CD14-positive monocyte (primary cell): Measurements from ENCODE around the gene PITPNC1. TPM values are rescaled to one million over a fixed set of nuclear protein-coding genes. Genes with fewer than 3 reads are reported as not detected.
"Not testable (repeated sequence)": the region's sequence is repeated elsewhere in the genome, so short reads cannot be mapped to it uniquely, and the experiment has no call there.

Experiments
- DNase-seq, 3 donors: peaks; one replicate each; pipeline ENCODE4 v3.0.0-alpha.2; 2011 to 2022
- H2AFZ ChIP-seq: 2 replicates; pipeline ENCODE4 v1.6.0; 2012; ENCODE audit warnings: mild to moderate bottlenecking, low read depth, low read length, inconsistent platforms; ENCODE audit not compliant: insufficient read depth, poor library complexity, severe bottlenecking
- H3K27ac ChIP-seq, 2 donors: 1 replicate in 1 of 2; 2 replicates in 1 of 2; pipeline ENCODE4 v1.5.1; 2012 to 2013; ENCODE audit warnings: low read length in 2 of 2, control low read depth in 1 of 2, inconsistent platforms in 1 of 2, low read depth in 1 of 2, mild to moderate bottlenecking in 1 of 2
- H3K27me3 ChIP-seq, 2 donors: one replicate each; pipeline versions ENCODE4 v1.6.0 to v1.6.1; 2011 to 2013; ENCODE audit warnings: low read length in 2 of 2; ENCODE audit not compliant: control insufficient read depth in 2 of 2, insufficient read depth in 2 of 2
- H3K36me3 ChIP-seq, 2 donors: replicated peaks in 1 of 2; 1 replicate in 1 of 2; 2 replicates in 1 of 2; pipeline versions ENCODE4 v1.5.1 to v1.6.1; 2012 to 2013; ENCODE audit warnings: low read length in 2 of 2, control low read depth in 1 of 2, inconsistent platforms in 1 of 2, mild to moderate bottlenecking in 1 of 2; ENCODE audit not compliant: insufficient read depth in 2 of 2, control insufficient read depth in 1 of 2
- H3K4me1 ChIP-seq, 2 donors: 1 replicate in 1 of 2; 2 replicates in 1 of 2; pipeline versions ENCODE4 v1.5.1 to v1.6.1; 2012 to 2013; ENCODE audit warnings: low read length in 2 of 2, control low read depth in 1 of 2, inconsistent platforms in 1 of 2, mild to moderate bottlenecking in 1 of 2, moderate library complexity in 1 of 2; ENCODE audit not compliant: insufficient read depth in 2 of 2, control insufficient read depth in 1 of 2
- H3K4me2 ChIP-seq: replicated peaks from 2 replicates; pipeline ENCODE3; 2012; ENCODE audit warnings: low read length, moderate library complexity, mild to moderate bottlenecking; ENCODE audit not compliant: poor library complexity, severe bottlenecking; ENCODE audit errors: extremely low read depth
- H3K4me3 ChIP-seq, 3 experiments: fragments of 200-600 bp in 1 of 3; sonication (generic) in 1 of 3; replicated peaks in 1 of 3; 1 replicate in 2 of 3; 2 replicates in 1 of 3; pipeline ENCODE4 v1.5.1; 2011 to 2013; ENCODE audit warnings: low read length in 3 of 3, mild to moderate bottlenecking in 3 of 3, control low read depth in 2 of 3, low read depth in 2 of 3, inconsistent platforms in 1 of 3, moderate library complexity in 1 of 3
- H3K79me2 ChIP-seq: 2 replicates; pipeline ENCODE4 v1.6.0; 2012; ENCODE audit warnings: mild to moderate bottlenecking, control low read depth, inconsistent platforms, low read length, moderate library complexity; ENCODE audit not compliant: insufficient read depth
- H3K9ac ChIP-seq: 2 replicates; pipeline ENCODE4 v1.6.0; 2017; ENCODE audit warnings: low read length, mild to moderate bottlenecking; ENCODE audit not compliant: insufficient read depth, poor library complexity, severe bottlenecking
- H3K9me3 ChIP-seq, 2 donors: replicated peaks in 1 of 2; 1 replicate in 1 of 2; 2 replicates in 1 of 2; pipeline versions ENCODE4 v1.5.1 to v1.6.1; 2012 to 2013; ENCODE audit warnings: low read length in 2 of 2, control low read depth in 1 of 2; ENCODE audit not compliant: control insufficient read depth in 1 of 2, insufficient read depth in 1 of 2
- H4K20me1 ChIP-seq: 2 replicates; pipeline ENCODE4 v1.6.0; 2012; ENCODE audit warnings: mild to moderate bottlenecking, low read length, control low read depth, moderate library complexity; ENCODE audit not compliant: insufficient read depth
- H3K27ac Mint-ChIP-seq, 7 donors: one replicate each; pipeline ENCODE4 v1.8.0; 2020; ENCODE audit warnings: mild to moderate bottlenecking in 7 of 7, mixed read lengths in 7 of 7, moderate library complexity in 6 of 7, inconsistent platforms in 2 of 7
- H3K27me3 Mint-ChIP-seq, 3 donors: one replicate each; pipeline ENCODE4 v1.8.0; 2021 to 2022; ENCODE audit warnings: low read depth in 3 of 3, mild to moderate bottlenecking in 3 of 3, mixed read lengths in 3 of 3, moderate library complexity in 3 of 3, inconsistent platforms in 1 of 3
- H3K36me3 Mint-ChIP-seq, 2 donors: one replicate each; pipeline ENCODE4 v1.8.0; 2020; ENCODE audit warnings: mixed read lengths in 2 of 2, inconsistent platforms in 1 of 2, mild to moderate bottlenecking in 1 of 2
- H3K4me1 Mint-ChIP-seq: one replicate; pipeline ENCODE4 v1.8.0; 2020; ENCODE audit warnings: mild to moderate bottlenecking, mixed read lengths
- H3K4me3 Mint-ChIP-seq, 2 donors: one replicate each; pipeline ENCODE4 v1.8.0; 2020; ENCODE audit warnings: mild to moderate bottlenecking in 2 of 2, mixed read lengths in 2 of 2, moderate library complexity in 1 of 2
- H3K9me3 Mint-ChIP-seq, 7 donors: one replicate each; pipeline ENCODE4 v1.8.0; 2020 to 2022; ENCODE audit warnings: mixed read lengths in 7 of 7, mild to moderate bottlenecking in 6 of 7, moderate library complexity in 6 of 7, inconsistent platforms in 2 of 7
- CTCF ChIP-seq: fragments of 200-600 bp; IDR thresholded peaks from one replicate; pipeline ENCODE4 v1.8.0; 2022; ENCODE audit warnings: antibody characterized with exemption, mild to moderate bottlenecking
- WGBS: methylation state at CpG from one replicate; pipeline ENCODE4 v1.1.5; 2013; ENCODE audit warnings: missing lambda C conversion rate; ENCODE audit not compliant: insufficient coverage; 5-methylcytosine and 5-hydroxymethylcytosine counted together
- intact Hi-C, 2 donors: fragments of 100-400 bp; cut with micrococcal nuclease; formaldehyde crosslinking; loops; one replicate each; pipeline versions ENCODE4 v1.15.0 to v1.15.1; 2023
- polyA plus RNA-seq, 3 donors: library from polyadenylated mRNA; depleted of rRNA in 1 of 3; unstranded in 2 of 3; stranded (reverse) in 1 of 3; fragments of 300-500 nt in 2 of 3; fragments of >200 nt in 1 of 3; fragmentation: Illumina TruSeq in 2 of 3; gene quantifications; 1 replicate in 2 of 3; 2 replicates in 1 of 3; pipeline ENCODE4 v1.2.3, GENCODE V29; 2012 to 2021

Gene PITPNC1
- polyA plus RNA-seq, 3 donors, result 18.5 to 31.0 (median 21.7) TPM

GRCh38 chr17:67514998-67515397 lies 137.9 kb downstream of the PITPNC1 start:
- Mint-ChIP-seq H3K36me3 (peaks cover 0 to 2% of the 10 kb centered on the region in 2 donors), H3K9me3 (peaks cover 0 to 6% (median 0%) of the 10 kb centered on the region in 7 donors), H3K27me3 (peaks cover 0 to 3% (median 1%) of the 10 kb centered on the region in 3 donors), H3K4me3 (no peak overlapping the region), H3K27ac (no peak overlapping the region), H3K4me1 (peaks cover 36% of the 10 kb centered on the region)
- no peaks in the 10 kb centered on the region for H3K36me3 ChIP-seq
- no peak for TF ChIP-seq CTCF
- intact Hi-C loops, result no loop called here
- H3K27me3 ChIP-seq, result no peaks in the 10 kb centered on the region
- DNase-seq, result no peak
- no CpG with 5 or more reads among the region's 4 CpGs for WGBS
- no peak overlapping the region for H3K9ac ChIP-seq
- no peak overlapping the region for H3K4me2 ChIP-seq
- no peak overlapping the region for H2AFZ ChIP-seq
- H3K9me3 ChIP-seq, result no peaks in the 10 kb centered on the region
- peaks cover 45% of the 10 kb centered on the region for H4K20me1 ChIP-seq
- no peak overlapping the region for H3K27ac ChIP-seq
- H3K4me1 ChIP-seq, result peaks cover 27 to 32% of the 10 kb centered on the region in 2 donors
- no peak overlapping the region for H3K4me3 ChIP-seq
- peaks cover 3% of the 10 kb centered on the region for H3K79me2 ChIP-seq

- Histone ChIP-seq H3K79me2 (peaks cover 3% of the 10 kb centered on the region), H3K4me2 (no peak overlapping the region), H3K9ac (no peak overlapping the region), H3K27ac (no peak overlapping the region), H2AFZ (no peak overlapping the region), H4K20me1 (peaks cover 45% of the 10 kb centered on the region), H3K9me3 (no peaks in the 10 kb centered on the region), H3K4me3 (no peak overlapping the region), H3K27me3 (no peaks in the 10 kb centered on the region), H3K36me3 (no peaks in the 10 kb centered on the region), H3K4me1 (peaks cover 27 to 32% of the 10 kb centered on the region in 2 donors)
- Mint-ChIP-seq H3K27me3 (peaks cover 0 to 3% (median 1%) of the 10 kb centered on the region in 3 donors), H3K27ac (peak overlapping the region in 1 of 7 donors; percentile 57), H3K4me1 (peaks cover 36% of the 10 kb centered on the region), H3K4me3 (no peak overlapping the region), H3K9me3 (peaks cover 0 to 6% (median 0%) of the 10 kb centered on the region in 7 donors), H3K36me3 (peaks cover 0 to 2% of the 10 kb centered on the region in 2 donors)
- WGBS, result 100% methylated on average over 2 of the region's 10 CpGs
- no peak for DNase-seq
- intact Hi-C loops, result no loop called here
- no peak for TF ChIP-seq CTCF
Observed at GRCh38 chr17:67515490-67516083, 138.5 kb downstream of the PITPNC1 start.

DNA sequence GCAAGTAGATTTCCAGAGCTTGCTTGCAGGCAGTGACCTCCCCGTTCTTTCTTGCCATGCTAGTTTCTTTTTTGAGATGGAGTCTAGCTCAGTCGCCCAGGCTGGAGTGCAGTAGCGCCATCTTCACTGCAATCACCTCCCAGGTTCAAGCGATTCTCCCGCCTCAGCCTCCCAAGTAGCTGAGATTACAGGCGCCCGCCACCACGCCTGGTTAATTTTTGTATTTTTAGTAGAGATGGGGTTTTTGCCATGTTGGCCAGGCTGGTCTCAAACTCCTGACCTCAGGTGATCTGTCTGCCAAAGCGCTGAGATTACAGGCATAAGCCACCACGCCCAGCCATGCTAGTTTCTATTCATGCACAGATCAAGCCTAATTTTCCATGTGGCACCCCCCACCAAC lies 139.5 kb downstream of the PITPNC1 start:
- Histone ChIP-seq H4K20me1 (peaks cover 50% of the 10 kb centered on the region), H3K4me1 (peaks cover 27 to 32% of the 10 kb centered on the region in 2 donors)
- H3K4me3 ChIP-seq, H3K9ac ChIP-seq, H3K27me3 Mint-ChIP-seq, H3K27ac ChIP-seq, H2AFZ ChIP-seq, DNase-seq, H3K27ac Mint-ChIP-seq, H3K36me3 ChIP-seq, H3K36me3 Mint-ChIP-seq, H3K27me3 ChIP-seq, H3K9me3 Mint-ChIP-seq, intact Hi-C loops, H3K4me2 ChIP-seq, H3K79me2 ChIP-seq, H3K9me3 ChIP-seq: not testable (repeated sequence)
- WGBS, result 100% methylated on average over 5 of the region's 10 CpGs
- H3K4me1 Mint-ChIP-seq, result peaks cover 38% of the 10 kb centered on the region
- peak overlapping the region in 1 of 2 donors; percentile 13 for H3K4me3 Mint-ChIP-seq
